ENCODE results near the gene TNNC2.

DNA sequence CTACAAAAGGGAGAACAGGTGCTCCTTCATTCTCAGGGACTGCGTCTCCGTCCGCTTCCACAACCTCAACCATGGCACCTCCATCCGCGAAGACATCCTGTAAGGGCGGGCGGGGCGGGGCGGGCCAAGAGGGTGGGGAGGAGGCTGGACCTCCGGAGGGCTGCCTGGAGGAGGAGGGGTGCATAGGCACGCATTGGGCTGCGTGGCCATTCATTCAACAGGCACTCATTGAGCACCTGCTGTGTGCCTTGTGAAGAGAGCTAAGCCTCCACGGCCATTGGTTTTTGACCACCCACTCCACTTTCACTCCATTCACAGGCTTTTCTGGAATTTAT is 30.7 kb upstream of the TNNC2 start:
- TF ChIP-seq, protein P1, sequence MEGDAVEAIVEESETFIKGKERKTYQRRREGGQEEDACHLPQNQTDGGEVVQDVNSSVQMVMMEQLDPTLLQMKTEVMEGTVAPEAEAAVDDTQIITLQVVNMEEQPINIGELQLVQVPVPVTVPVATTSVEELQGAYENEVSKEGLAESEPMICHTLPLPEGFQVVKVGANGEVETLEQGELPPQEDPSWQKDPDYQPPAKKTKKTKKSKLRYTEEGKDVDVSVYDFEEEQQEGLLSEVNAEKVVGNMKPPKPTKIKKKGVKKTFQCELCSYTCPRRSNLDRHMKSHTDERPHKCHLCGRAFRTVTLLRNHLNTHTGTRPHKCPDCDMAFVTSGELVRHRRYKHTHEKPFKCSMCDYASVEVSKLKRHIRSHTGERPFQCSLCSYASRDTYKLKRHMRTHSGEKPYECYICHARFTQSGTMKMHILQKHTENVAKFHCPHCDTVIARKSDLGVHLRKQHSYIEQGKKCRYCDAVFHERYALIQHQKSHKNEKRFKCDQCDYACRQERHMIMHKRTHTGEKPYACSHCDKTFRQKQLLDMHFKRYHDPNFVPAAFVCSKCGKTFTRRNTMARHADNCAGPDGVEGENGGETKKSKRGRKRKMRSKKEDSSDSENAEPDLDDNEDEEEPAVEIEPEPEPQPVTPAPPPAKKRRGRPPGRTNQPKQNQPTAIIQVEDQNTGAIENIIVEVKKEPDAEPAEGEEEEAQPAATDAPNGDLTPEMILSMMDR (IDR thresholded peaks at IDR 0.05; ENCODE audit: insufficient read depth, low read length, poor library complexity, severe bottlenecking): no peak
- no peak for TF ChIP-seq EZH2phosphoT487 (conservative IDR thresholded peaks at IDR 0.05; ENCODE audit: low read length)

Measured in SU-DHL-6 (cell line).